ENCODE measurements around the gene TTF1.

TTF1 gene

GRCh38 chr9:132404228-132404881 lies 2.3 kb downstream of the TTF1 start:
- H3K27ac Mint-ChIP-seq: peak overlapping the region; percentile 33

DNA sequence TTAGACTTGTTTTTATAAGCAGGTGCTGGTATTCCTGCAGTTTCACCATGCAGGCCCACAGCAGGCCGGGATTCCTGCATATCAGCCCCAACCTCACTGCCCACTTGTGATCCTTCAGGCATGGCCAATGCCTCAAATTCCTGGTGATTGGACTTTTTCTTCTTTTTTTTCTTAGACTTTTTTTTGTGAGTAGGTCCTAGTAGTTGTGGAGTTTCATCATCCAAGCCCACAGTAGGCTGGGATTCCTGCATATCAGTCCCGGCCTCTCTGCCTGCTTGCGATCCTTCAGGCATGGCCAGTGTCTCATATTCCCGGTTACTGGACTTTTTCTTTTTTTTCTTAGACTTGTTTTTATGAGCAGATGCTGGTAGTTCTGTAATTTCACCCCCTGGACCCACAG lies 4.8 kb downstream of the TTF1 start:
- peaks cover 53% of the 10 kb centered on the region for H3K4me1 Mint-ChIP-seq
- H3K36me3 Mint-ChIP-seq (ENCODE audit: low read depth): peaks cover 67% of the 10 kb centered on the region
- TF ChIP-seq CTCF (IDR thresholded peaks at IDR 0.05): no peak
- peak overlapping the region; percentile 65 for H3K27ac Mint-ChIP-seq
- no peaks in the 10 kb centered on the region for H3K9me3 Mint-ChIP-seq
- peaks cover 2% of the 10 kb centered on the region for H3K27me3 Mint-ChIP-seq (ENCODE audit: low read depth, poor library complexity)
- no peak overlapping the region for H3K4me3 Mint-ChIP-seq
- DNase-seq: no peak

More at GRCh38 chr9:132404228-132404881, 2.3 kb downstream of the TTF1 start:
- H3K36me3 Mint-ChIP-seq (ENCODE audit: low read depth): peaks cover 48% of the 10 kb centered on the region
- TF ChIP-seq CTCF (IDR thresholded peaks at IDR 0.05): no peak
- H3K9me3 Mint-ChIP-seq: no peaks in the 10 kb centered on the region
- peaks cover 23% of the 10 kb centered on the region for H3K27me3 Mint-ChIP-seq (ENCODE audit: low read depth, poor library complexity)
- H3K4me1 Mint-ChIP-seq: peaks cover 51% of the 10 kb centered on the region
- H3K4me3 Mint-ChIP-seq: peak overlapping the region; percentile 49
- no peak for DNase-seq

GRCh38 chr9:132395560-132395959 lies 11.1 kb downstream of the TTF1 start:
- Mint-ChIP-seq H3K4me3 (peak overlapping the region; percentile 15), H3K27me3 (ENCODE audit: low read depth, poor library complexity) (peaks cover 4% of the 10 kb centered on the region), H3K27ac (peak overlapping the region; percentile 72), H3K4me1 (peaks cover 38% of the 10 kb centered on the region), H3K9me3 (no peaks in the 10 kb centered on the region), H3K36me3 (ENCODE audit: low read depth) (peaks cover 82% of the 10 kb centered on the region)
- TF ChIP-seq CTCF (IDR thresholded peaks at IDR 0.05): no peak
- DNase-seq: no peak

GRCh38 chr9:132391449-132391848 lies 15.2 kb downstream of the TTF1 start:
- Mint-ChIP-seq H3K27me3 (ENCODE audit: low read depth, poor library complexity) (peaks cover 4% of the 10 kb centered on the region), H3K4me1 (peaks cover 32% of the 10 kb centered on the region), H3K9me3 (no peaks in the 10 kb centered on the region), H3K36me3 (ENCODE audit: low read depth) (peaks cover 78% of the 10 kb centered on the region), H3K27ac (peak overlapping the region; percentile 88), H3K4me3 (no peak overlapping the region)
- DNase-seq: no peak
- no peak for TF ChIP-seq CTCF (IDR thresholded peaks at IDR 0.05)

- TF ChIP-seq CTCF (IDR thresholded peaks at IDR 0.05): no peak
- Mint-ChIP-seq H3K4me3 (no peak overlapping the region), H3K9me3 (no peaks in the 10 kb centered on the region), H3K27me3 (ENCODE audit: low read depth, poor library complexity) (peaks cover 4% of the 10 kb centered on the region), H3K36me3 (ENCODE audit: low read depth) (peaks cover 78% of the 10 kb centered on the region), H3K4me1 (peaks cover 27% of the 10 kb centered on the region), H3K27ac (peak overlapping the region; percentile 88)
- DNase-seq: no peak
These were observed 15.7 kb downstream of the TTF1 start for GRCh38 chr9:132390966-132391365.

- H3K36me3 Mint-ChIP-seq (ENCODE audit: low read depth): peaks cover 73% of the 10 kb centered on the region
- H3K27me3 Mint-ChIP-seq (ENCODE audit: low read depth, poor library complexity): peaks cover 4% of the 10 kb centered on the region
- no peak overlapping the region for H3K4me3 Mint-ChIP-seq
- no peak overlapping the region for H3K27ac Mint-ChIP-seq
- H3K9me3 Mint-ChIP-seq: no peaks in the 10 kb centered on the region
- DNase-seq: no peak
- H3K4me1 Mint-ChIP-seq: peaks cover 11% of the 10 kb centered on the region
- TF ChIP-seq CTCF (IDR thresholded peaks at IDR 0.05): no peak
These were observed 19.5 kb downstream of the TTF1 start for GRCh38 chr9:132387133-132387532.
